ENCODE measurements around the gene ZNF729.

The ZNF729 gene

GRCh38 chr19:22286151-22286810 lies at the start of gene ZNF729:
Gene ZNF729, plus strand, starts transcription at chr19:22286441. Its CDS starts 85 bp downstream, at chr19:22286526.
- no peak within 1 kb of the TSS for H3K4me3 ChIP-seq (ENCODE audit: control insufficient read depth, low read depth, low read length)
- no peak for TF ChIP-seq CTCF (IDR thresholded peaks at IDR 0.05; ENCODE audit: control insufficient read depth, insufficient read depth, low read depth, low read length, missing control alignments)
- no peak for DNase-seq (ENCODE audit: low read depth)

DNA sequence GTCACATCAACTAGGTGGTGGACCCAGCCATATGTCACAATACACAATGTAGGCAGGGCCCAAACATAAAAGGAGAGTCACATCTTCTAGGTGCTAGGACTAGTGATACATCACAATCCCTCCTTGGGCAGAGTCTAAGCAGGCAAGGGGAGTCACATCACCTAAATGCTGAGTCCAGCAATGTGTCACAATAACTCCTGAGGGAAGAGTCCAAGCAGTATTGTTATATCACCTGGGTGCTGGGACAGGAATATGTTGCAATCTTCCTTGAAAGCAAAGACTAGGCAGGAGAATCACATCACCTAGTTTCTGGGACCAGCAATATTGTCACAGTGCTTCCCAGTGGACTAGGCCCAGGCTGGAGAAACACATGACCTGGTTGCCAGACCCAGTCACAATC lies 29.4 kb upstream of the ZNF729 start:
- H3K4me3 ChIP-seq (ENCODE audit: control insufficient read depth, low read depth, low read length), result no peak overlapping the region
- TF ChIP-seq CTCF (IDR thresholded peaks at IDR 0.05; ENCODE audit: control insufficient read depth, insufficient read depth, low read depth, low read length, missing control alignments), result no peak
- no peak for DNase-seq (ENCODE audit: low read depth)

GRCh38 chr19:22257381-22257780 lies 28.9 kb upstream of the ZNF729 start:
- TF ChIP-seq CTCF (IDR thresholded peaks at IDR 0.05; ENCODE audit: control insufficient read depth, insufficient read depth, low read depth, low read length, missing control alignments), result no peak

GRCh38 chr19:22257916-22258315 lies 28.3 kb upstream of the ZNF729 start:
- TF ChIP-seq CTCF (IDR thresholded peaks at IDR 0.05; ENCODE audit: control insufficient read depth, insufficient read depth, low read depth, low read length, missing control alignments), result no peak
- DNase-seq (ENCODE audit: low read depth), result no peak
- H3K4me3 ChIP-seq (ENCODE audit: control insufficient read depth, low read depth, low read length), result no peak overlapping the region

More at GRCh38 chr19:22257381-22257780, 28.9 kb upstream of the ZNF729 start:
- H3K4me3 ChIP-seq (ENCODE audit: control insufficient read depth, low read depth, low read length), result no peak overlapping the region
- DNase-seq (ENCODE audit: low read depth), result no peak

GRCh38 chr19:22260499-22260898 lies 25.7 kb upstream of the ZNF729 start:
- H3K4me3 ChIP-seq (ENCODE audit: control insufficient read depth, low read depth, low read length), result no peak overlapping the region
- no peak for TF ChIP-seq CTCF (IDR thresholded peaks at IDR 0.05; ENCODE audit: control insufficient read depth, insufficient read depth, low read depth, low read length, missing control alignments)
- no peak for DNase-seq (ENCODE audit: low read depth)

DNA sequence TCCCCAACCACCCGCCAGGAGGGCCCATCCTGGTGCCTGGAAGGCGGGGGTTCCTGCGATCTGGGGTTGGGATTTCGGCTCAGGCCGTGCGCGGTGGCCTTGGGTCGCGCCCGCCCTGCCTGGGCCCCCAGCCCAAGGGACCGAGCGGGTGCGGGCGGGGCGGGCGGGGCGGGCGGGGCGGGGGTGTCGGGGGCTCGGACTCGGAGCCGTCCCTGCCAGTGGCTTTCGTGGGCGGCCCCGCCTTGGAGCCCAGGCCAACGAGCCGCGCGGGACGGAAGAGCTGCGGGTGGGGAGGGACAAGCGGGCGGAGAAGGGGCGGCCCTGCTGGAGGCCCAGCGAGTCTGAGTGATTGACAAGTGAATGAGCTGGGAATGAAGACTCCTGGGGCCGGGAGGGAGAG lies 24.6 kb upstream of the ZNF729 start:
- TF ChIP-seq CTCF (IDR thresholded peaks at IDR 0.05; ENCODE audit: control insufficient read depth, insufficient read depth, low read depth, low read length, missing control alignments), result no peak

More for the DNA sequence above, 24.6 kb upstream of the ZNF729 start:
- DNase-seq (ENCODE audit: low read depth), result no peak
- no peak overlapping the region for H3K4me3 ChIP-seq (ENCODE audit: control insufficient read depth, low read depth, low read length)

Data from AG09309 (cell line).